ENCODE measurements around the gene AQP5.

Gene AQP5

DNA sequence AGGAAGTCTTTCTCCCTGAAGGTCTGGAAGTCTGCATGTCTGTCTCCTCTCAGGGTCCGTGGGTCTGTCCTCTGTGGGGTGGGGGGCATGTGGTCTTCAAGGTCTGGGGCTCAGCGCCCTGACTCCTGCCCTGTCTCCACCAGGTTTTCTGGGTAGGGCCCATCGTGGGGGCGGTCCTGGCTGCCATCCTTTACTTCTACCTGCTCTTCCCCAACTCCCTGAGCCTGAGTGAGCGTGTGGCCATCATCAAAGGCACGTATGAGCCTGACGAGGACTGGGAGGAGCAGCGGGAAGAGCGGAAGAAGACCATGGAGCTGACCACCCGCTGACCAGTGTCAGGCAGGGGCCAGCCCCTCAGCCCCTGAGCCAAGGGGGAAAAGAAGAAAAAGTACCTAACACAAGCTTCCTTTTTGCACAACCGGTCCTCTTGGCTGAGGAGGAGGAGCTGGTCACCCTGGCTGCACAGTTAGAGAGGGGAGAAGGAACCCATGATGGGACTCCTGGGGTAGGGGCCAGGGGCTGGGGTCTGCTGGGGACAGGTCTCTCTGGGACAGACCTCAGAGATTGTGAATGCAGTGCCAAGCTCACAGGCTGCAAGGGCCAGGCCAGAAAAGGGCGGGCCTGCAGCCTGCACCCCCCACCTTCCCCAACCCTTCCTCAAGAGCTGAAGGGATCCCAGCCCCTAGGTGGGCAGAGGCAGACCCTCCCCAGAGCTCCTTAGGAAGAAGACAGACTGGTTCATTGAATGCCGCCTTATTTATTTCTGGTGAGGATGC lies 3.4 kb downstream of the AQP5 start:
- no peak for DNase-seq (ENCODE audit: low read depth in 2 of 2)

DNA sequence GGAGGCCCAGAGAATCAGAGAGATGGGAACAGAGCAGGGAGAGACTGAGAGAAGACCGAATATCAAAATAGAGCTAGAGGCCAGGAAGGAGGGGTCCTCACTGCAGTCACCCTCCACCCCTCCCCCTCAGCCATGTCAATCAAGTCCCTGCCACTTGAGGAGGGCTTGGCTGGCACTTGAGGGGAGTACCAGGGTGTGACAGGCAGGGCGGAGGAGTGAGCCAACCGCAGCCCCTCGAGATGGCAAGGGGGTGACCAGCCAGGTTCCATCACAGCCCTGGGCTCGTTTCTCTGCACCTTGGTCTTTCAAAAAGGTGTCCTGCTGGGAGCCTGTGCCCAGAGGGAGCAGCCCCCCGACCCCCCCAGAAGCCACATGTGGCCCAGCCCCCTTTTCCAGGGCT lies 4.2 kb downstream of the AQP5 start:
- DNase-seq (ENCODE audit: low read depth in 2 of 2) = no peak

DNA sequence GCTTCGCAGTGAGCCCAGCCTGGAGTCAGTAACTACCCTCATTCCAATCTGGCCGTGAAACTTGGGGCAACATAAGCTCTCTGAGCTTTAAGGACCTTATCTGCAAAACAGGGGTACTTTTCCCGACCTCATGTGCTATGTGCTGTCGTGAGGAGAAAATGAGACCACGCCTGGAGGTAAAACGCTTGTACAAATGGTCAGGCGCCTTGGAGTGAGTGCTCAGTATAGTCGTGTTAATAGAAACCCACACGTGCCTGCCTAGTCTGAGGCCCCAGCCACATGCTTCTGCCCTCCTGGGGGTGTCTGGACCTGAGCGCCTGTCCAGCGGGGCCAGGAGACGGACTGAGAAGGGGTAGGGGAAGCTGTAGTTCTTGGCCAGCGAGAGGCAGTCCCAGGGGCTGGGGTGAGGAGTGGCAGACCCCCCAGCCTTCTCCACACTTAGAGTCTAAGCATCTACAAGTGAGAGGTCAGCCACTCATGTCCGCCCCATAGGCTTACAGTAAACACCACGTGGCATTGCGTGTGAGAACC lies 4.9 kb downstream of the AQP5 start:
- DNase-seq (ENCODE audit: low read depth in 2 of 2) = no peak

DNA sequence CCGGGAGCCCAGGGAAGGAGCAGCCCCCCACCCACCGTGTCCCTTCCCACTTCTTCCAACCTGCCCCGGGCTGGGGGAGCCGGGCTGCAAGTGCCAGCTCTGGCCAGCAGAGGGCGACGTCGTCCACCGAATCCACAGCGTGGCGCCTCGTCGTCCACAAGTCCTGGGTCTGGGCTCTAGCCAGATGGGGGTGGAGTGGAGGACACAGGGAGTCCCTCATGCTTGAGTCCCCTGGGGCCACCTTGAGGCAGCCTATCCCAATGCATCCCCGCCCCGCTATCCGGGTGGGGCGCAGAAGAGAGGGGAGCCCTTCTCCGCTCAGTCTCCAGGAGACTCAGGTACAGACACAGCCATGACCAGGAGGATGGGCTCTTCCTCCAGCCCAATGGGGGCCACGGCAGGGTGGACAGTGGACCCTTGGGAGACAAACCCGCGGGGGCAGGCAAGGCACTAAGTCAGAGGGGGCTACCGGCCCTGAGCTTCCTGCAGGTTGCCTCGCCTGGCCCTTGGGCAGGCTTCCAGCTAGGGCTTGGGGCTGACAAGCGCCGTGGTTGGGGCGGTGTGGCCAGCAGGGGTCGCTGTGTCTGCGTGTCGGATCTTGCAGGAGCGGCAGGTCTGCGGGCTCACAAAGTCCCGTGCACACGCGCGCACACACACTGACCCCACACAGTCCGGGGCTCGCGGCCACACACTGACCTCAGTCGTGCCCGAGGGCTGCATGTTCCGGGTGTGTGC lies 5.5 kb downstream of the AQP5 start:
- peak; percentile 95 to 98 for DNase-seq (ENCODE audit: low read depth in 2 of 2)

DNA sequence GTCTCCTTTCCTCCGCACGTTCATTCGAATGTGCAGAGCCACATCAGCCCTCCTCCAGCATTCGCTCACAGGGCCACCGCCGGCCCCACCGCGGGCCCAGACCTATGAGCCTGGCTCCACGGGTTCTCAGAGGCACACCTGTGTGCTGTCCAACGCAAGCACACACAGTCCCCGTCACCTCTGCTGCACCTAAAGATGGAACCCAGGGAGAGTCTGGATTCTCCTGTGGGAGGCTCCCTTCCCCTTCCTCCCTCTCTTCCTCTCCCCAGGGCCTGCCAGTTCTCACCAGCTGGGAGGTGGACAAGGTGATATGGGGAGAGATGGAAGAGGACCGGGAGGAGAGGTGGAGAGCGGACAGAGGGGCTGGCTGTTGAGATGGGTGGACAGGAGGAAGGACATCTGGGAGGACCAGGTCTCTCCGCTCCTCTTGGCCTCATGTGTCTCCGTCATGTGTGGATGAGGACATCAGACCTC lies 6.1 kb downstream of the AQP5 start:
- DNase-seq (ENCODE audit: low read depth in 2 of 2) = no peak

DNA sequence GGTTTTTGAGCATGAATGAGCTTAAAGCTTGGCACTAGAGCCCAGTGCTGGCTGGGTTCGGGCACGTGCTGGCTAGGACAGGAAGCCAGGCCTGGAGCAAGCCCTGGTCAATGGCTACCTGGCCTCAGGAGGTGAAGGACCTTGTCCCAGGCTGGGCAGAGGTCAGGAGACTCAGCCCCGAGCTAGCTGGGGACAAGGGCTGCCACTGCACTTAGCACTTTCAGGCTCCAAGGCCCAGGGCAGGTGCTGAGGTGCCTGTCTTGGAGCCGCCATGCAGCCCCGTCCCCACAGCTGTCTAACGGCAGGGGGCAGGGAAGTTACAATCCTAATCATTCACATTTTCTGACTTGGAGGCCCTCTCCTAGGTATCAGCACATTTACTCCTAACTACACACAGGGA lies 6.8 kb downstream of the AQP5 start:
- DNase-seq (ENCODE audit: low read depth in 2 of 2) = no peak

DNA sequence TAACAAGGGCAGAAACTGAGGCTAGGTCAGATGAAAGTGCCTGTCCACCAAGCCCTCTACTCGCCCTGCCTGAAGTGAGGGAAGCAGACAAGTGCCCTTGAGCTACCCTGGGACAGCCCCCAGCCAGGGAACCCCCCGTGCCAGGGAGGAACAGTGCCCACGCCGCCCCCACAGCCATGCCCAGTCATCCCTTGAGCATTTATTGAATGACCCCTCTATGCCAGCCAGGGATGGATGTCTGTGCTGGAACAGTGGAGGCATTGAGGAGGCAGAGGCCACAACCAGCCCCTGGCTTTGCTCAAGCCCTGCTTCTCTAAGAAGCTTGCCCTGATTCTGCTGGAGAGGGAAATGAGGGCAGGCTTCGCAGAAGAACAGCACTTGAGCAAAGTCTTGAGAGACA lies 7.4 kb downstream of the AQP5 start:
- DNase-seq (ENCODE audit: low read depth in 2 of 2) = no peak

DNA sequence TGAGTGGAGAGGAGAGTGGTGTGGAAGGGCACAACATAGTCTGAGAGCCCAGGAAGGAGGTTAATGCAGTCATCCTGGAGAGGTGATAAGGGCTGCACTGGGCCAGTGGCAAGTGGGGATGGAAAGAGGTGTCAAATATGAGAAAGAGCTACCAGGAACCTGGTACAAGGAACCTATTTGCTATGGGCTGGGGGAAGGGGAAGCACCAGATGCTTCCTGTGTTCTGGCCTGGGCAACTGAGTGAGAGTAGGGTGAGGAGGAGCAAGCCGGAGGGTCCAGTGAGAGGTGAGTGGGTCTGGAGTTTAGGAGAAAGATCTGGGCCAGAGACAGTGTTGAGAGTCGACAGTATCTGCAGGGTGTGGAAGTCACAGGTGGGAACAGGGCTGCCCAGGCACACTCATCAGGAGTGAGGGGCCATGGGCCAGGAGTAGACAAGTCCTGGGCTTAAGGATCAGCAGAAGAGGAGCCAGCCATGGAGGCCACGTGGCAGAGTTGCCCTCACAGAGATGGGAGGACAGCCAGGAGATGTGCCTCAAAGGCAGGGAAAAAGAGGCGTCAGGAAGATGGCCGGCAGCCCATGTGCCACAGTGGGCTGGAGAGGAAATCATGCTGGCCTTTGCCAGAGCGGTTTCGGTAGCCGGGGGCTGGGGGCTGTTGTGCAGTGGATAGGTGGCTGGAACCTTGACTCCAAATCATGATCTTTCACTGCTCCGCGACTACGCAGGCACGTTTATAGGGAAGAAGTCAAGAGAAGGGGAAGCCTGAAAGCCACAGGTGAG lies 8.2 kb downstream of the AQP5 start:
- DNase-seq (ENCODE audit: low read depth in 2 of 2) = no peak

DNA sequence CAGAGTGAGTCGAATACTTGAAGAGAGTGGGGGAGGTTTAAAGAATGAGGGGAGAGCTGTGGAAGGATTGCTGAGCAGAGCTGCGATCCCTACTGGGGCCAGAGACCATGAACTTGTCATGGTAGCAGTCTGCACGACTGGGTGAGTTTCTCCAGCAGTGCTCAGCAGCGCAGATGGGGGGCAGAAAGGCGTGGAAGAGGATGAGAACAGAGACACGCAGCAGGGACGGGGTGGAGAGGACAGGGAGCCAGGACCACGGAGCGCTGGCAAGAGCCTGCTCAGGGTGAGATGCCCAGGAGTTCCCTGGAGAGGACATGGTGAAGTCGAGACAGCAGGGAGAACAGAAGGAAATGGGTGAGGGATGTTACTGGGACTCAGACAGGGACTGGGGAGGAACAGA lies 9.0 kb downstream of the AQP5 start:
- DNase-seq (ENCODE audit: low read depth in 2 of 2) = no peak

DNA sequence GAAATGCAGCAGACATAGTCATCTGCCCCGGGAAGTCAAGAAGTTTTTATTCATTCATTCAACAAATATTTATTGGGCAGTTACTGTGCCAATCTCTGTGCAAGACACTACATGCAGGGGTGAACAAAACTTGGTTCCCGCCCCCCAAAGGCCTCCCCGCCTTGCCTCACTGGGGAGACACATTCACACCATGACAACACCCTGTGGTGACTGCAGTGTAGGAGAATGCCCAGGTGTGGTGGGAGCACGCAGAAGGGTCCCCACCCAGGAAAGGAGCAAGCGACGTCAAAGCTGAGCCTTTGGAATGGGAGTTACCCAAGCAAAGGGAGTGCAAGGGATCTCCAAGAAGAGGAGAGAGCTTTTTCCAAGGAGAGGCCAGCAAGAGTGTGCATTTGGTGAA lies 9.5 kb downstream of the AQP5 start:
- no peak for DNase-seq (ENCODE audit: low read depth in 2 of 2)

DNA sequence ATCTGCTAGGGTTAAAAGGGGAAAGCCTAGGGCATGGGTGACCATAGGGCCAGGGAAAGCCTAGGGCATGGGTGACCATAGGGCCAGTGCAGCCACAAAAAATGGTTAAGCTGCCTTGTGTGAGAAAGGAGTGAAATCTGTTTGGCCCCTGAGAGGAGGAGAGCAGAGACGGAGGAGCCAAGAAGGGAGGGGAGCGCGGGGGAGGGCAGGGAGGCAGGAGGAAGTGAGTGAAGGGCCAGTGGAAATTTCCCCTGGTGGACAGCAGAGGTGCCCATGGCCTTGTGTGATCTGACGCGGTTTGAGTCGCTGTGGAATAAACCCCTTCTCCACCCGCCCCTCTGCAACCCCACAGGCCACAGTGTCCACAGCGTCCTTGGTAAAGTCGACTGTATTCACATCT lies 10.5 kb downstream of the AQP5 start:
- no peak for DNase-seq (ENCODE audit: low read depth in 2 of 2)

DNA sequence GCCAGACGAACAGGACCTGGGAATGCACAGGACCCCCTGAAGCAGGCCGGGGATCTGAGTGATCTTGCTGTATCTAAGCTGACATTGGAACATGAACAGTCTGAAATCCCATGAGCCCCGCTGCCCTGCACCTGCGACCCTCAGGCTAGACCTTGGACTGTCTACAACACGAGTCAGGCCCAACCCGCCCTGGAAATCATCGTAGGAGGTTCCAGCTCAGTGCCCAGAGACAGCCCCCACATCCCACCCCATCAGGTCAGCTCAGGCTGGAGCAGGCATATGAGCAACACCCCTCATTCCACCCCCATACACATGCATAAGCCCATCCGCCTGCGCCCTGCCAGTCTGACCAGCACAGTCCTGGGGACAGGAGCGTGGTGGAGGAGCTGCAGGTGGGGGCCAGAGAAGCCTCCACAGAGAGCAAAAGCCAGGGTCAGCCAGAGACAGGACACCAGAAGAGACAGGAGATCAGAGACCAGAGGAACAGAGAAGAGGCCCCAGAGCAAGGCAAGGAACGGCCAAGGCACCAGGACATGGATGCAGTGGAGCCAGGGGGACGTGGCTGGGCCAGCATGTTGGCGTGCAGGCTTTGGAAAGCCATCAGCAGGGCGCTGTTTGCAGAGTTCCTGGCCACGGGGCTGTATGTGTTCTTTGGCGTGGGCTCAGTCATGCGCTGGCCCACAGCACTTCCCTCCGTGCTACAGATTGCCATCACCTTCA lies 11.1 kb downstream of the AQP5 start, which contains the start of gene AQP6:
AQP6 (plus strand) TSS at position 307 of the 720 bp plus-strand sequence; CDS start at position 534, 227 bp downstream.
- no peak for DNase-seq (ENCODE audit: low read depth in 2 of 2)

DNA sequence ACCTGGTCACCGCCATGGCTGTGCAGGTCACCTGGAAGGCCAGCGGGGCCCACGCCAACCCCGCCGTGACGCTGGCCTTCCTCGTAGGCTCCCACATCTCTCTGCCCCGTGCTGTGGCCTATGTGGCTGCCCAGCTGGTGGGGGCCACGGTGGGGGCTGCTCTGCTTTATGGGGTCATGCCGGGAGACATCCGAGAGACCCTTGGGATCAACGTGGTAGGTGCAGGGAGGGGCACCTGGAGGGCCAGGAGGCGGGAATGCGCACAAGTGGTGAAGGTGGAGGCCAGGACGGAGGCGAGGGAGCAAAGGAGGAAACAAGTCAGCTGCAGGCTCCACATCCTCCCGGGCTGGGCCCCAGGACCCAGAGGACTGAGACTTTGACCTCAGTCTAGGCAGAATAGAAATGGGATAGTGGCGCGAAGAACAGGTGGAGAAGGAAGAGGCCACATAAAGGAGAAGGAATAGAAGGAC lies 11.7 kb downstream of the AQP5 start:
- no peak for DNase-seq (ENCODE audit: low read depth in 2 of 2)

DNA sequence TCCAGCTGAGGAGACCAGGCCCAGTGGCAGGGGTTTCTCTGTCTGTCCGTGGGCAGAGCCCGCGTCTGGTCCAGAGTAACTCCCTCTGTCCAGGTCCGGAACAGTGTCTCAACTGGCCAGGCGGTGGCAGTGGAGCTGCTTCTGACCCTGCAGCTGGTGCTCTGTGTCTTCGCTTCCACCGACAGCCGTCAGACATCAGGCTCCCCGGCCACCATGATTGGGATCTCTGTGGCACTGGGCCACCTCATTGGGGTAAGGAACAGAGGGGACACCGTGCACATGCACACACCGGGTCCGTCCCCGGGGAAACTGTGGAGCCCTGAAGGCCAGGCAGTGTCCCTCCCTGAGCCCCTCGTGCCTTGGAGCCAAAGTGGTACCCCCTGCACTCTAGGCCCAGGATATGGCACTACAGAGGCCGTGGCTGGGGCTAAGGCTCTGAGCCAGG lies 12.6 kb downstream of the AQP5 start:
- DNase-seq (ENCODE audit: low read depth in 2 of 2) = no peak

DNA sequence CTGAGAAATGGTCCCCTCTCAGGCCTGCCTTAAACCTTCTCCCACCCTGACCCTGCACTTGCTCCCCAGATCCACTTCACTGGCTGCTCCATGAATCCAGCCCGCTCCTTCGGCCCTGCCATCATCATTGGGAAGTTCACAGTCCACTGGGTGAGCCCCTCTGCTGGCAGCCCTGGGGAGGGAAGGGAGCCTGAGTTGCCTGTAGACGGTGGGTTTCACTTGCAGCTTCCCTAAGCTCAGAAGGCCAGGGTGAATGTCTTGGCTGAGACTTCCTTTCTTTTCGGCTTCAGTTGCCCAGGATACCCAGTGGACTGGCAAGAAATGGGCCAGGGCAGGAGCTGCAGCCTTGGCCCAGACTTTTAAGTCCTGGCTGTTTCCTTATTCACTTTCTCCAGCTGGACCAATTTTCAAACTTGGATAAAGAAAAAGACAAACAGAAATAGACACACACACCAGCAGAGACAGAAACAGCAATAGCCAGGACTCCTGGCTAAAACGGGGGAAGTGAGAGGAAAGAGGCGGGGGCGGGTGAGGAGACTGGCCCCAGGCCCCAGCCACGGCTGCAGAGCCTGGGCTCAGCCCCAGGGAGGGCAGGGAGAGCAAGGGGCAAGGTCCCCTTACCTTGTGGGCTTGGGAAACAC lies 13.1 kb downstream of the AQP5 start:
- DNase-seq (ENCODE audit: low read depth in 2 of 2) = no peak

DNA sequence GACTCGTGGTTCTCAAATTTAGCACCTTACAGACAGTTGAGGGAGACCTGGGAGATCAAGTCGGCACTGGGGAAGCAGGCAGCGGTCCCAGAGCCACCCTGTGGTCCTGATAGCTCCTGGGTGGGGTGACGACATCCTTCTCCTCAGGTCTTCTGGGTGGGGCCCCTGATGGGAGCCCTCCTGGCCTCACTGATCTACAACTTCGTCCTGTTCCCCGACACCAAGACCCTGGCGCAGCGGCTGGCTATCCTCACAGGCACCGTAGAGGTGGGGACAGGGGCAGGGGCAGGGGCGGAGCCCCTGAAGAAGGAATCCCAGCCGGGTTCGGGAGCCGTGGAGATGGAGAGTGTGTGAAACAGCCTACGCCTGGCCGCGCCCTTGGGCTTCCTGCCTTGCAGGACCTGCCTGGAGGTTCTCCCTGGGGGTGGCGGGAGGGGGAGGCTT lies 13.7 kb downstream of the AQP5 start:
- no peak for DNase-seq (ENCODE audit: low read depth in 2 of 2)

DNA sequence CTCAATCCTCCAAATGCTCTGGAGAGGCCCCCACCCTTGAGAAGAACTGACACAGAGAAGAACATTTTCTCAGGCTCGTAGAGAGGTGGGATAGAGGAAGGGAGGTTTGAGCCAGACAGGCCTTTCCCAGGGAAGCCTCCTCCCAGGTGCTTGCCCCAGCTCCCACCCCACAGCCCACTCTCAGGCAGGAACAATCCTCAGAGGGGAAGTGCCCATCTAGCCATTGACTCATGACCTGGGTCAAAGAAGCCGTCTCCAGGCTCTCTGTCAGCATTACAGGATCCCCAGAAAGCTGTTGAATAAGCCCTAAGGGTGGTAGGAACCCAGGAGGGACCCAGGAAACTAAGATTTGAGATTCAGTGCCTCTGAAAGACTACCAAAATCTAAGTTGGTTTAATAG lies 14.9 kb downstream of the AQP5 start:
- no peak for DNase-seq (ENCODE audit: low read depth in 2 of 2)

DNA sequence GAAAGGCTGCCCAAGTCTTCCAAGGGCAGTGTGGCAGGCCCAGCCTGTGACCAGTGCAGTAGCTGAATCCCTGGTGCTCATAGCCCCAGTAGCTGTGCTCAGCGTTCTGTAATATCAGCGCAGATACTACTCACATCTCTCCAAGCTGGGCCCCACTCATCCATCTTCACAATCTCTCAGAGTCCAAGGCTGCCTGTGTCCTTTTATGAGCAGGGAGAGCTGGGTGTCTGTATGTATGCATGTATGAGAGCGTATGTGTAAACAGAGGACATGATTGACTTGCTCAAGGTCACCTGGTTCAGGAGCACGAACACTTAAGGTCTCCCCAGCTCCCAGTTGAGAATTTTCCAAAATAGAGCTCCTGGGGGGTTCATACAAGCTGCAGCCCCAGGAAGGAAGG lies 16.5 kb downstream of the AQP5 start:
- DNase-seq (ENCODE audit: low read depth in 2 of 2) = no peak

DNA sequence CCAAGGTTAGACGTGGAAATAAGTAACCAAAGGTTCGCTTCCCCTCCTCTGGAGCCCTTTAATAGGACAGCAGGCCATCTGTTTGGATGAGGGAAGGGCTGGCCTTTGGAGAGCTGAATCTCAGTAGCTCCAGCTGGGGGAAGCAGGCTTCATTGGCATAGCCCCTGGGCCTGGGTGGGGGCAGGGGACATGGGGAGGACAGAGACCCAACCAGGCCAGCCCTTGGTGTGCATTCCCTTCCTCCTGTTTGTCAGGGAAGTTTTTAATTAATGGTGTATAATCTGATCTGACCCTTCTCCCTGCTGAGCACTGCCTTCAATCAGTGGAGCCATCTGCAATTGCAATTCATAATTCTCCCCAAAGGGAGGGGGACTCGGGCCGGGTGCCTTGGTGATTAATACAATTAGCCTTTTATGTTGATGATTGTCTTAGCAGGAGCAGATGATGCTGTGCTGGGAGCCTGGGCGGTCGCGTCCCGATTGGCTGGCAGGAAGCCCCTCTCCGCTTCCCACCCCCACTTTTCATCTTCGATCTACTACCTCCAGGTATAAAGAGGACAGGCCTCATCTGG lies 17.4 kb downstream of the AQP5 start:
- no peak for DNase-seq (ENCODE audit: low read depth in 2 of 2)

DNA sequence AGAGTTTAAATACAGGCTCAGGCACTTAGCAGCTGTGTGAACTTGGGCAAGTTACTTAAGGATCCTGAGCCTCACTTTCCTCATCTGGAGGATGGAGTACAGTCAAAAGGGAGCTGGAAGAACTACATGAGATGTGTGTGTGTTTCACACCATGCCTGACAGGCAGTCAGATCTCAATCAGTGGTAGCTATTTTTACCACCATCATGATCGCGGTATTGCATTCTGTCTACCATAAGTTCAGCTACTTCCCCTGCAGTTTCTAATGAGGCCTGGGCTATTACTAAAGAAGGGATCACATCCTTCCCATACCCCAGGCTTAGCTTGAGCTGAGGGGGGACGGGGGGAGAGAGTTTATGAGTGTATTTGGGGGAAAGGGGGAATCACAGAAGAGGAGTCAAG lies 18.1 kb downstream of the AQP5 start:
- DNase-seq (ENCODE audit: low read depth in 2 of 2) = no peak
